KMS-11 (cell line): ENCODE measurements around the gene CLMP.

Experiments
- H2AFZ ChIP-seq: fragments of 200-600 bp; sonication (generic); 2 replicates; pipeline ENCODE4 v1.6.1; 2016; ENCODE audit warnings: antibody characterized with exemption, mixed run types, low read depth
- H3K27ac ChIP-seq: fragments of 200-600 bp; sonication (generic); 2 replicates; pipeline ENCODE4 v1.6.1; 2016; ENCODE audit warnings: mild to moderate bottlenecking, mixed run types
- H3K27me3 ChIP-seq: fragments of 200-600 bp; sonication (generic); 2 replicates; pipeline ENCODE4 v1.6.1; 2017; ENCODE audit warnings: mild to moderate bottlenecking, low read depth, mixed run types, moderate library complexity; ENCODE audit not compliant: insufficient read depth
- H3K36me3 ChIP-seq: fragments of 200-600 bp; sonication (generic); 2 replicates; pipeline ENCODE4 v1.6.1; 2017; ENCODE audit warnings: mild to moderate bottlenecking, mixed run types; ENCODE audit not compliant: insufficient read depth
- H3K4me1 ChIP-seq: fragments of 200-600 bp; sonication (generic); 2 replicates; pipeline ENCODE4 v1.6.1; 2016; ENCODE audit warnings: mild to moderate bottlenecking, low read depth, mixed run types; ENCODE audit not compliant: poor library complexity, severe bottlenecking
- H3K4me2 ChIP-seq: fragments of 200-600 bp; sonication (generic); 2 replicates; pipeline ENCODE4 v1.7.0; 2016; ENCODE audit warnings: mild to moderate bottlenecking, mixed run types
- H3K4me3 ChIP-seq: fragments of 200-600 bp; sonication (generic); IDR thresholded peaks from 2 replicates; pipeline ENCODE4 v1.6.1; 2017; ENCODE audit warnings: low read depth, low read length, mixed read lengths; ENCODE audit not compliant: insufficient read depth
- H3K79me2 ChIP-seq: fragments of 200-600 bp; sonication (generic); 2 replicates; pipeline ENCODE4 v1.6.1; 2016; ENCODE audit warnings: low read depth, mixed run types; ENCODE audit not compliant: insufficient read depth
- H3K9ac ChIP-seq: fragments of 200-600 bp; sonication (generic); 2 replicates; pipeline ENCODE4 v1.6.1; 2016; ENCODE audit warnings: mild to moderate bottlenecking, mixed run types
- H4K20me1 ChIP-seq: fragments of 200-600 bp; sonication (generic); 2 replicates; pipeline ENCODE4 v1.6.1; 2016; ENCODE audit warnings: mild to moderate bottlenecking, mixed run types; ENCODE audit not compliant: insufficient read depth
- TF ChIP-seq, protein P1 (sequence below): fragments of 200-600 bp; sonication (generic); conservative IDR thresholded peaks from 2 replicates; pipeline ENCODE4 v1.6.1; 2017; ENCODE audit warnings: low read depth, mild to moderate bottlenecking, antibody characterized with exemption, low read length, moderate library complexity, mixed read lengths

The CLMP gene

DNA sequence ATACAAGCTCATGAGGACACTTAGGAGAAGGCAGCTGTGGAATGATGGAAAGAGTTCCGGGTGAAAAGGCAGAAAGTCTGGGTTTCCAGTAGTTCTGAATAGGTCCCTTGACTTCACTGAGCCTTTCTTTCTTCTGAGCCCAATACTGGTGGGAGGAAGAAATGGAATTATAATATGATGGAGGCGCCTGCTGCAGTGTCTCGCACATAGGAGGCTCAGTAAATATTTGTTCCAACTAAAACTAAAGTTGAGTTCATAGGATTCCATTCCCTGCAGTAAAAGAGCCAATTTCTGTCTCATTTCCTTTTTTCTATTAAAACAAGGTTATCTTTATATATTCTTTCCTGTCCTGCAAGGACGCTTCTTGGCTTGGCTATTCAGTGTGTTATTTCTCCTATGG lies 5.2 kb upstream of the CLMP start:
- no peaks in the 10 kb centered on the region for H3K4me1 ChIP-seq
- no peak overlapping the region for H3K4me2 ChIP-seq
- TF ChIP-seq, protein P1, sequence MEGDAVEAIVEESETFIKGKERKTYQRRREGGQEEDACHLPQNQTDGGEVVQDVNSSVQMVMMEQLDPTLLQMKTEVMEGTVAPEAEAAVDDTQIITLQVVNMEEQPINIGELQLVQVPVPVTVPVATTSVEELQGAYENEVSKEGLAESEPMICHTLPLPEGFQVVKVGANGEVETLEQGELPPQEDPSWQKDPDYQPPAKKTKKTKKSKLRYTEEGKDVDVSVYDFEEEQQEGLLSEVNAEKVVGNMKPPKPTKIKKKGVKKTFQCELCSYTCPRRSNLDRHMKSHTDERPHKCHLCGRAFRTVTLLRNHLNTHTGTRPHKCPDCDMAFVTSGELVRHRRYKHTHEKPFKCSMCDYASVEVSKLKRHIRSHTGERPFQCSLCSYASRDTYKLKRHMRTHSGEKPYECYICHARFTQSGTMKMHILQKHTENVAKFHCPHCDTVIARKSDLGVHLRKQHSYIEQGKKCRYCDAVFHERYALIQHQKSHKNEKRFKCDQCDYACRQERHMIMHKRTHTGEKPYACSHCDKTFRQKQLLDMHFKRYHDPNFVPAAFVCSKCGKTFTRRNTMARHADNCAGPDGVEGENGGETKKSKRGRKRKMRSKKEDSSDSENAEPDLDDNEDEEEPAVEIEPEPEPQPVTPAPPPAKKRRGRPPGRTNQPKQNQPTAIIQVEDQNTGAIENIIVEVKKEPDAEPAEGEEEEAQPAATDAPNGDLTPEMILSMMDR, result no peak
- no peak overlapping the region for H2AFZ ChIP-seq
- H3K27me3 ChIP-seq, result no peaks in the 10 kb centered on the region
- H4K20me1 ChIP-seq, result no peaks in the 10 kb centered on the region
- H3K79me2 ChIP-seq, result no peaks in the 10 kb centered on the region
- H3K9ac ChIP-seq, result no peak overlapping the region
- no peaks in the 10 kb centered on the region for H3K36me3 ChIP-seq
- no peak overlapping the region for H3K27ac ChIP-seq
- H3K4me3 ChIP-seq, result no peak overlapping the region

DNA sequence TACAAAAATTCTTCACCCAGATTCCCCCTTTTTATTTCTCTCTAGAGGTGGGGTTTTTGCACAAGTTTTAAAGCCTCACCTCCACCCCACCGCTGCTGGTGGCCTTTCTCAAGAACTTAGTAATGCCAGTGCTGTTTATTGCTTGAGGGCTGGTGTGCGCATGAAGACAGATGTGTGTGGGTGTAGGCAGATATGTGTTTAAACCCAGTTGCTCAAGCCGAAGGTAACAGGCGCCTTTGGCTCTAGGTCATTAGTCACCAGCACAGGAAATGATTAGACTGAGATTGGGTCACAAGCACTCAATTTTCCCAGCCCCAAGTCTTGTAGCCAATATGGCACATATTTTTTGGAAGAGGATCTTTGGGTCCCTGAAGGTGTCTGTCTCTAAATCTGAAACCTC lies 2.7 kb upstream of the CLMP start:
- H3K4me2 ChIP-seq, result no peak overlapping the region
- no peaks in the 10 kb centered on the region for H3K36me3 ChIP-seq
- no peaks in the 10 kb centered on the region for H3K27me3 ChIP-seq
- TF ChIP-seq, protein P1, result no peak
- H3K4me3 ChIP-seq, result no peak overlapping the region
- no peak overlapping the region for H2AFZ ChIP-seq
- no peak overlapping the region for H3K9ac ChIP-seq
- no peaks in the 10 kb centered on the region for H3K4me1 ChIP-seq
- H3K79me2 ChIP-seq, result no peaks in the 10 kb centered on the region
- H4K20me1 ChIP-seq, result no peaks in the 10 kb centered on the region
- H3K27ac ChIP-seq, result no peak overlapping the region

DNA sequence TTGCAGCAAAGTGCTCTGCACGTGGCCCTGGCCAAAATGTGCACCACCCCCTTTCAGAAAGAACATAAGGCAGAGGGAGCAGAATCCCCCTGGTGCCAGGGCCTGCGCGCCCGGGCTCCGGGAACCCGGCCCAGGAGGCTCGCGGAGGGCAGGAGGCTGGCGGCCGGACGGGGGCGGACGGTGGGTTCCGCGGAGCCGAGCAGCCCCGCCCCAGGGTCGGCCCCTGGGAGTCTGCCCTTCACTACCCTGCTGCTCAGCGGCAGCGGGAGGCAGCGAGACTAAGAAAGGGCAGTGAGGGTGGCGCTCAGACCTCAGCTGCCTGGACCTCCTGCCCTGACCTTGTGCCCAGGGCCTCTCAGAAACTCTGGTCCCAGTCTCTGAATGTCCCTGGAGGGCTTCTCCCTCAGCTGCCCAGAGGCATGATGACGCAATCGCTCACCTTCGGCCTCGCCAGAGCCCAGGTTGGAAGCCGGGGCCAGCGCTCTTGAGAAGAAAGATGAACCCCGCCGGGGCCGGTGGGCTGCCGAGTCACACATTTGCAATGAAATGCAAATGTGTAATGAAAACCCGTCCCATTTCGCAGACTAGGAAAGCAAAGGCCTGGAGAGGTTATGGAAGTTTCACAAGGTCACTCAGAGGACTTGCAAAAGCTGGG lies 1.1 kb upstream of the CLMP start:
- no peak overlapping the region for H3K4me3 ChIP-seq
- TF ChIP-seq, protein P1, result no peak
- no peaks in the 10 kb centered on the region for H3K27me3 ChIP-seq

DNA sequence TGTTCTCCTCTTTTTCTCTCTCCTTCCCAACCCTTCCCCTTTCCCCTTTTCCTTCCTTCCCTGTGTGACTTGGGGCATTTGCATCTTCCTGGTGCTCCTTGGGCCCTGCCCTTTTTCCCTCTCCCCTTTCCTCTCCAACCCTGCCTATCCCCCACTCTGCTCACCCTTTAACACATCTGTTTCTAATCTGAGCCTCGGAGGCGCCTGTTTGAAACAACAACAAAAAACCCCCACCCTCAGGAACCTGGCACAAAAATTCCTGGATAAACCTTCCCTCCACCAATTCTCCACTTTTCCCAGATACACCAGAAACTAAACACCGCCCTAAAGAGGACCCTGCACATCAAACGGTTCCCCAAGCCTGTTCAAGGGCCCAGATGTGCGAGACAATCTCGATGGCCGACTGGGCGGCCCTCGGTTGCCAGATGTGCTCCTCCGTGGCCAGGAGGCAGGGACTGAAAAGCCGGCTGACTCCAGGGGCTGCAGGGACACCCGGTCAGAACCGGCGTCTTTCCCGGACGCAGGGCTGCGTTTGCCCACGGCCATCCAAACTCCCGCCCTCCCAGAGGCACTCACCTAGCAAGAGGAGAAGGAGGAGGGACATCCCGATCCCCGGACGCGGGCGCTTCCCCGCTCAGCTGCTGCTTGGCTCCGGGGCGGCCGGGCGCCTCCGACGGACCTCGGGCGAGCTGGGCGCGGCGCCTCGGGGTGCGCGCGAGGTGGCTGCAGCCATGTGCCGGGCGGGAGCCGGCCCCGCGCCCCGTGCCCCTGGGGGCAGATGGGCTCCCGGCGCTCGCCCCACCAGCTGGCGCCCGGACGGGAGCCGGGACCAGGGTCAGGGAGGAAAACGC lies 486 bp downstream of the CLMP start:
- Histone ChIP-seq H2AFZ (no peak overlapping the region), H4K20me1 (no peaks in the 10 kb centered on the region), H3K9ac (no peak overlapping the region), H3K79me2 (no peaks in the 10 kb centered on the region), H3K4me1 (no peaks in the 10 kb centered on the region), H3K36me3 (no peaks in the 10 kb centered on the region), H3K27me3 (no peaks in the 10 kb centered on the region), H3K4me3 (no peak overlapping the region), H3K27ac (no peak overlapping the region), H3K4me2 (no peak overlapping the region)
- TF ChIP-seq, protein P1, result no peak

More for the DNA sequence above, 1.1 kb upstream of the CLMP start:
- no peak overlapping the region for H3K27ac ChIP-seq
- no peaks in the 10 kb centered on the region for H3K4me1 ChIP-seq
- no peaks in the 10 kb centered on the region for H3K79me2 ChIP-seq
- H3K4me2 ChIP-seq, result no peak overlapping the region
- no peaks in the 10 kb centered on the region for H3K36me3 ChIP-seq
- H2AFZ ChIP-seq, result no peak overlapping the region
- H4K20me1 ChIP-seq, result no peaks in the 10 kb centered on the region
- no peak overlapping the region for H3K9ac ChIP-seq
